Lower leg skin (tissue), 3 donors: ENCODE data around the gene DOCK10.

Experiments
- POLR2A ChIP-seq, 2 donors: fragments of 450-650 bp; IDR thresholded peaks; one replicate each; pipeline ENCODE4 v1.6.1; 2016 to 2017; ENCODE audit warnings: antibody characterized with exemption in 2 of 2, mild to moderate bottlenecking in 1 of 2, moderate library complexity in 1 of 2
- TF ChIP-seq, protein P1 (sequence below), 3 donors: fragments of 450-650 bp; IDR thresholded peaks; one replicate each; pipeline ENCODE4 v1.5.1; 2016; ENCODE audit warnings: antibody characterized with exemption in 3 of 3, mild to moderate bottlenecking in 3 of 3, moderate library complexity in 2 of 3

DNA sequence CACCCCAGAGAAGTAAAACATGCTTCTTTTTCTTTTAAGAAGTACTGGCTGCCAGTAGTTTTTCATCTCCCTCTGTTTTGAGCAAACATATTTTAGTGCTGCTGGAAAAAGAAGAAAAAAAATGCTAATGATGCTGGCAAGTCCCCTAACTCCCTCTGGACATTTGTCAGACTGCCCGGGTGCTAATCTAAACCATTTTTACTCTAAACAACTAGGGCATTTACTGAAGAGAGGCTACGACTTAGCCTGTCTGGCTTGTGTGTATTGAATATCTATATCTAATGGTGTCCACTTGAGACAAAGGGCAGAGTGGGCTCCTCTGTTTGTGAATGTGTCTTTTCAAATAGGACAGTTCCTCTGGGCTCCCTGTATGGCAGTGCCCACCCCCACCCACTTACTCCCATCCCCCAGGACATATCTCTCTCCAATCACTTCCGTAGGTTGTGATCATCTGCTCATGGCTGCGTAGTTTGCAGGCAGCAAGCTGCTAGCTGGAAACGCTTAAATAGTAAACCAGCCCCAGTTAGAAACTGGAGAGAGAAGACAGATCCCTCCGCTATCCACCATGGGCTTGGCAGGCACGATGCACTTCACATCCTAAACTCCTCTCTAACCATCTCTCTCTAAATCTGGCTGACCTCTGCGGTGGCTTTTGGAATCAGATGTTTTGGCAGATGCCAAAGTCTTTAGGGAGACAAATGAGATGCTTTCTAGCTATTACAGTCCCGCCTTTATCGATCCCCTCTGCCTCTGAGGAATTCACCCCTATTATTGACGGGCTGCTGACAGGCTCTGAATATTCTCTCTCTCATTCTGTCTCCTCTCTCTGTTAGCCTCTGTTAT is 58.3 kb downstream of the DOCK10 start:
- TF ChIP-seq, protein P1, sequence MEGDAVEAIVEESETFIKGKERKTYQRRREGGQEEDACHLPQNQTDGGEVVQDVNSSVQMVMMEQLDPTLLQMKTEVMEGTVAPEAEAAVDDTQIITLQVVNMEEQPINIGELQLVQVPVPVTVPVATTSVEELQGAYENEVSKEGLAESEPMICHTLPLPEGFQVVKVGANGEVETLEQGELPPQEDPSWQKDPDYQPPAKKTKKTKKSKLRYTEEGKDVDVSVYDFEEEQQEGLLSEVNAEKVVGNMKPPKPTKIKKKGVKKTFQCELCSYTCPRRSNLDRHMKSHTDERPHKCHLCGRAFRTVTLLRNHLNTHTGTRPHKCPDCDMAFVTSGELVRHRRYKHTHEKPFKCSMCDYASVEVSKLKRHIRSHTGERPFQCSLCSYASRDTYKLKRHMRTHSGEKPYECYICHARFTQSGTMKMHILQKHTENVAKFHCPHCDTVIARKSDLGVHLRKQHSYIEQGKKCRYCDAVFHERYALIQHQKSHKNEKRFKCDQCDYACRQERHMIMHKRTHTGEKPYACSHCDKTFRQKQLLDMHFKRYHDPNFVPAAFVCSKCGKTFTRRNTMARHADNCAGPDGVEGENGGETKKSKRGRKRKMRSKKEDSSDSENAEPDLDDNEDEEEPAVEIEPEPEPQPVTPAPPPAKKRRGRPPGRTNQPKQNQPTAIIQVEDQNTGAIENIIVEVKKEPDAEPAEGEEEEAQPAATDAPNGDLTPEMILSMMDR (IDR thresholded peaks at IDR 0.05), result no peak
- TF ChIP-seq POLR2A (IDR thresholded peaks at IDR 0.05), result no peak
